Measurements from ENCODE around the gene TSSK2.

The TSSK2 gene

GRCh38 chr22:19090183-19090582 is 40.9 kb upstream of the TSSK2 start:
- WGBS, 2 experiments (ENCODE audit: insufficient coverage in 2 of 2): 100% methylated on average over 1 of the region's 2 CpGs; no CpG with 5 or more reads in 1 of the 2 experiments
- H3K27ac ChIP-seq (ENCODE audit: low read depth, low read length, severe bottlenecking): no peak overlapping the region
- no peak overlapping the region for H3K4me3 ChIP-seq (ENCODE audit: extremely low read depth, insufficient read depth, low read length, poor library complexity, severe bottlenecking)
- peaks cover 32% of the 10 kb centered on the region for H3K36me3 ChIP-seq (ENCODE audit: control insufficient read depth, insufficient read depth, low read length)
- H3K4me1 ChIP-seq (ENCODE audit: control insufficient read depth, insufficient read depth, low read length, poor library complexity, severe bottlenecking): peaks cover 18% of the 10 kb centered on the region
- no peaks in the 10 kb centered on the region for H3K9me3 ChIP-seq (ENCODE audit: control insufficient read depth, low read length)

GRCh38 chr22:19090586-19091127 is 40.5 kb upstream of the TSSK2 start:
- Histone ChIP-seq H3K4me3 (ENCODE audit: extremely low read depth, insufficient read depth, low read length, poor library complexity, severe bottlenecking) (no peak overlapping the region), H3K27ac (ENCODE audit: low read depth, low read length, severe bottlenecking) (no peak overlapping the region), H3K9me3 (ENCODE audit: control insufficient read depth, low read length) (no peaks in the 10 kb centered on the region), H3K4me1 (ENCODE audit: control insufficient read depth, insufficient read depth, low read length, poor library complexity, severe bottlenecking) (peaks cover 17% of the 10 kb centered on the region), H3K36me3 (ENCODE audit: control insufficient read depth, insufficient read depth, low read length) (peaks cover 32% of the 10 kb centered on the region)
- WGBS, 2 experiments (ENCODE audit: insufficient coverage in 2 of 2): no CpG with 5 or more reads among the region's 3 CpGs

GRCh38 chr22:19092725-19093124 is 38.4 kb upstream of the TSSK2 start:
- H3K36me3 ChIP-seq (ENCODE audit: control insufficient read depth, insufficient read depth, low read length): peaks cover 26% of the 10 kb centered on the region
- H3K4me3 ChIP-seq (ENCODE audit: extremely low read depth, insufficient read depth, low read length, poor library complexity, severe bottlenecking): no peak overlapping the region
- 93 to 100% methylated on average over 3 to 4 of the region's 4 CpGs for WGBS, 2 experiments (ENCODE audit: insufficient coverage in 2 of 2)
- H3K4me1 ChIP-seq (ENCODE audit: control insufficient read depth, insufficient read depth, low read length, poor library complexity, severe bottlenecking): no peaks in the 10 kb centered on the region
- no peaks in the 10 kb centered on the region for H3K9me3 ChIP-seq (ENCODE audit: control insufficient read depth, low read length)
- H3K27ac ChIP-seq (ENCODE audit: low read depth, low read length, severe bottlenecking): no peak overlapping the region

- no peaks in the 10 kb centered on the region for H3K9me3 ChIP-seq (ENCODE audit: control insufficient read depth, low read length)
- H3K4me3 ChIP-seq (ENCODE audit: extremely low read depth, insufficient read depth, low read length, poor library complexity, severe bottlenecking): no peak overlapping the region
- H3K36me3 ChIP-seq (ENCODE audit: control insufficient read depth, insufficient read depth, low read length): peaks cover 18% of the 10 kb centered on the region
- H3K27ac ChIP-seq (ENCODE audit: low read depth, low read length, severe bottlenecking): no peak overlapping the region
- H3K4me1 ChIP-seq (ENCODE audit: control insufficient read depth, insufficient read depth, low read length, poor library complexity, severe bottlenecking): no peaks in the 10 kb centered on the region
- no CpG with 5 or more reads among the region's 4 CpGs for WGBS, 2 experiments (ENCODE audit: insufficient coverage in 2 of 2)
These were observed 36.6 kb upstream of the TSSK2 start for GRCh38 chr22:19094393-19094997.

GRCh38 chr22:19096555-19096954 is 34.6 kb upstream of the TSSK2 start:
- Histone ChIP-seq H3K27ac (ENCODE audit: low read depth, low read length, severe bottlenecking) (no peak overlapping the region), H3K9me3 (ENCODE audit: control insufficient read depth, low read length) (no peaks in the 10 kb centered on the region), H3K4me3 (ENCODE audit: extremely low read depth, insufficient read depth, low read length, poor library complexity, severe bottlenecking) (no peak overlapping the region), H3K4me1 (ENCODE audit: control insufficient read depth, insufficient read depth, low read length, poor library complexity, severe bottlenecking) (no peaks in the 10 kb centered on the region), H3K36me3 (ENCODE audit: control insufficient read depth, insufficient read depth, low read length) (peaks cover 18% of the 10 kb centered on the region)
- WGBS, 2 experiments (ENCODE audit: insufficient coverage in 2 of 2): 89% methylated on average over 1 of the region's 1 CpG; no CpG with 5 or more reads in 1 of the 2 experiments

- 83 to 89% methylated on average over 3 of the region's 3 CpGs for WGBS, 2 experiments (ENCODE audit: insufficient coverage in 2 of 2)
- H3K9me3 ChIP-seq (ENCODE audit: control insufficient read depth, low read length): no peaks in the 10 kb centered on the region
- no peak overlapping the region for H3K27ac ChIP-seq (ENCODE audit: low read depth, low read length, severe bottlenecking)
- H3K4me3 ChIP-seq (ENCODE audit: extremely low read depth, insufficient read depth, low read length, poor library complexity, severe bottlenecking): no peak overlapping the region
- H3K4me1 ChIP-seq (ENCODE audit: control insufficient read depth, insufficient read depth, low read length, poor library complexity, severe bottlenecking): no peaks in the 10 kb centered on the region
- peaks cover 18% of the 10 kb centered on the region for H3K36me3 ChIP-seq (ENCODE audit: control insufficient read depth, insufficient read depth, low read length)
These were observed 33.6 kb upstream of the TSSK2 start for GRCh38 chr22:19097518-19097917.

- H3K4me1 ChIP-seq (ENCODE audit: control insufficient read depth, insufficient read depth, low read length, poor library complexity, severe bottlenecking): no peaks in the 10 kb centered on the region
These were observed 33.0 kb upstream of the TSSK2 start for GRCh38 chr22:19098157-19098556.

GRCh38 chr22:19103880-19104821 is 27.0 kb upstream of the TSSK2 start:
- H3K4me3 ChIP-seq (ENCODE audit: extremely low read depth, insufficient read depth, low read length, poor library complexity, severe bottlenecking): no peak overlapping the region
- H3K36me3 ChIP-seq (ENCODE audit: control insufficient read depth, insufficient read depth, low read length): peaks cover 3% of the 10 kb centered on the region
- no peak overlapping the region for H3K27ac ChIP-seq (ENCODE audit: low read depth, low read length, severe bottlenecking)
- H3K4me1 ChIP-seq (ENCODE audit: control insufficient read depth, insufficient read depth, low read length, poor library complexity, severe bottlenecking): no peaks in the 10 kb centered on the region
- WGBS, 2 experiments (ENCODE audit: insufficient coverage in 2 of 2): 79 to 91% methylated on average over 3 to 4 of the region's 5 CpGs
- no peaks in the 10 kb centered on the region for H3K9me3 ChIP-seq (ENCODE audit: control insufficient read depth, low read length)

More at GRCh38 chr22:19098157-19098556, 33.0 kb upstream of the TSSK2 start:
- Histone ChIP-seq H3K4me3 (ENCODE audit: extremely low read depth, insufficient read depth, low read length, poor library complexity, severe bottlenecking) (no peak overlapping the region), H3K9me3 (ENCODE audit: control insufficient read depth, low read length) (no peaks in the 10 kb centered on the region), H3K36me3 (ENCODE audit: control insufficient read depth, insufficient read depth, low read length) (peaks cover 18% of the 10 kb centered on the region), H3K27ac (ENCODE audit: low read depth, low read length, severe bottlenecking) (no peak overlapping the region)
- 94 to 95% methylated on average over 3 to 4 of the region's 4 CpGs for WGBS, 2 experiments (ENCODE audit: insufficient coverage in 2 of 2)

- H3K36me3 ChIP-seq (ENCODE audit: control insufficient read depth, insufficient read depth, low read length): peaks cover 3% of the 10 kb centered on the region
- no peaks in the 10 kb centered on the region for H3K9me3 ChIP-seq (ENCODE audit: control insufficient read depth, low read length)
- no peak overlapping the region for H3K27ac ChIP-seq (ENCODE audit: low read depth, low read length, severe bottlenecking)
- 96 to 97% methylated on average over 7 to 8 of the region's 8 CpGs for WGBS, 2 experiments (ENCODE audit: insufficient coverage in 2 of 2)
- no peak overlapping the region for H3K4me3 ChIP-seq (ENCODE audit: extremely low read depth, insufficient read depth, low read length, poor library complexity, severe bottlenecking)
- H3K4me1 ChIP-seq (ENCODE audit: control insufficient read depth, insufficient read depth, low read length, poor library complexity, severe bottlenecking): no peaks in the 10 kb centered on the region
These were observed 25.7 kb upstream of the TSSK2 start for GRCh38 chr22:19105456-19105855.

- Histone ChIP-seq H3K27ac (ENCODE audit: low read depth, low read length, severe bottlenecking) (no peak overlapping the region), H3K9me3 (ENCODE audit: control insufficient read depth, low read length) (no peaks in the 10 kb centered on the region), H3K4me1 (ENCODE audit: control insufficient read depth, insufficient read depth, low read length, poor library complexity, severe bottlenecking) (no peaks in the 10 kb centered on the region), H3K36me3 (ENCODE audit: control insufficient read depth, insufficient read depth, low read length) (peaks cover 3% of the 10 kb centered on the region), H3K4me3 (ENCODE audit: extremely low read depth, insufficient read depth, low read length, poor library complexity, severe bottlenecking) (no peak overlapping the region)
- 86 to 91% methylated on average over 13 to 16 of the region's 18 CpGs for WGBS, 2 experiments (ENCODE audit: insufficient coverage in 2 of 2)
These were observed 25.0 kb upstream of the TSSK2 start for GRCh38 chr22:19105867-19106802.

Measured in mesodermal cell (in vitro differentiated cells).